CD4-positive, CD25-positive, alpha-beta regulatory T cell (primary cell): ENCODE results near the gene ISL2. TPM values are rescaled to one million over a fixed set of nuclear protein-coding genes. Genes with fewer than 3 reads are reported as not detected.

Experiments
- ATAC-seq, 2 donors: fragments of 150-1000 bp; cut with Tn5 transposase; one replicate each; pipeline ENCODE4 v1.10.0; 2021; ENCODE audit warnings: low read depth in 2 of 2, moderate number of reproducible peaks in 2 of 2, moderate library complexity in 1 of 2
- DNase-seq, 3 donors: peaks; one replicate each; pipeline versions ENCODE4 v3.0.0 to v3.0.0-alpha.2; 2012 to 2022; ENCODE audit warnings: mixed read lengths in 1 of 3
- H3K27ac ChIP-seq: one replicate; pipeline ENCODE4 v1.7.0; 2013; ENCODE audit warnings: mild to moderate bottlenecking, low read length; ENCODE audit not compliant: insufficient read depth, poor library complexity, severe bottlenecking
- H3K27me3 ChIP-seq: one replicate; pipeline ENCODE4 v1.7.0; 2013; ENCODE audit warnings: low read length; ENCODE audit not compliant: control insufficient read depth, insufficient read depth
- H3K36me3 ChIP-seq: one replicate; pipeline ENCODE4 v1.7.0; 2013; ENCODE audit warnings: mild to moderate bottlenecking, low read length, moderate library complexity; ENCODE audit not compliant: control insufficient read depth, insufficient read depth
- H3K4me1 ChIP-seq: 2 replicates; pipeline ENCODE4 v1.7.0; 2013; ENCODE audit warnings: mild to moderate bottlenecking, low read length; ENCODE audit not compliant: insufficient read depth, control insufficient read depth, poor library complexity, severe bottlenecking
- H3K4me3 ChIP-seq: one replicate; pipeline ENCODE4 v1.7.0; 2013; ENCODE audit warnings: low read depth, mild to moderate bottlenecking, low read length, moderate library complexity
- H3K9me3 ChIP-seq, 2 experiments: 1 replicate in 1 of 2; 2 replicates in 1 of 2; pipeline ENCODE4 v1.7.0; 2013; ENCODE audit warnings: low read length in 2 of 2, mild to moderate bottlenecking in 1 of 2, moderate library complexity in 1 of 2; ENCODE audit not compliant: control insufficient read depth in 2 of 2
- H3K27ac Mint-ChIP-seq, 3 donors: one replicate each; pipeline ENCODE4 v1.8.0; 2020 to 2022; ENCODE audit warnings: mild to moderate bottlenecking in 3 of 3, mixed read lengths in 3 of 3, moderate library complexity in 2 of 3
- H3K27me3 Mint-ChIP-seq: one replicate; pipeline ENCODE4 v1.8.0; 2022; ENCODE audit warnings: mild to moderate bottlenecking, mixed read lengths
- H3K36me3 Mint-ChIP-seq: one replicate; pipeline ENCODE4 v1.8.0; 2020; ENCODE audit warnings: mixed read lengths
- H3K4me1 Mint-ChIP-seq, 4 donors: one replicate each; pipeline ENCODE4 v1.8.0; 2020 to 2022; ENCODE audit warnings: mixed read lengths in 4 of 4, mild to moderate bottlenecking in 1 of 4
- H3K4me3 Mint-ChIP-seq, 4 donors: one replicate each; pipeline ENCODE4 v1.8.0; 2020 to 2022; ENCODE audit warnings: mild to moderate bottlenecking in 4 of 4, mixed read lengths in 4 of 4, moderate library complexity in 3 of 4
- H3K9me3 Mint-ChIP-seq, 7 donors: one replicate each; pipeline ENCODE4 v1.8.0; 2020 to 2022; ENCODE audit warnings: mixed read lengths in 7 of 7, mild to moderate bottlenecking in 3 of 7, moderate library complexity in 2 of 7
- polyA plus RNA-seq, 4 donors: library from polyadenylated mRNA; unstranded; fragments of 300-500 nt; fragmentation: Illumina TruSeq; gene quantifications; one replicate each; pipeline ENCODE4 v1.2.3, GENCODE V29; 2021
- total RNA-seq: library from RNA; stranded (reverse); gene quantifications from one replicate; pipeline ENCODE4 v1.2.3, GENCODE V29; 2022

The ISL2 gene
- total and polyA plus RNA-seq, 5 donors from 2014 or later = 1.4 TPM; not detected in 4

GRCh38 chr15:76328958-76329357 lies 7.6 kb upstream of the ISL2 start:
- H3K4me1 Mint-ChIP-seq = peaks cover 0 to under 1% (median 0%) of the 10 kb centered on the region in 4 donors
- peak overlapping the region in 1 of 4 donors; percentile 66 for H3K4me3 Mint-ChIP-seq
- DNase-seq (no peak), ATAC-seq (no peak)
- Histone ChIP-seq H3K4me1 (no peaks in the 10 kb centered on the region), H3K36me3 (no peaks in the 10 kb centered on the region), H3K4me3 (no peak overlapping the region), H3K27me3 (peaks cover 36% of the 10 kb centered on the region), H3K27ac (no peak overlapping the region), H3K9me3 (no peaks in the 10 kb centered on the region)
- no peaks in the 10 kb centered on the region for H3K36me3 Mint-ChIP-seq
- peaks cover 0 to 8% (median 0%) of the 10 kb centered on the region in 7 donors for H3K9me3 Mint-ChIP-seq
- H3K27me3 Mint-ChIP-seq = peaks cover 83% of the 10 kb centered on the region
- no peak overlapping the region for H3K27ac Mint-ChIP-seq

- Mint-ChIP-seq H3K27me3 (peaks cover 84% of the 10 kb centered on the region), H3K4me3 (no peak overlapping the region), H3K27ac (no peak overlapping the region), H3K36me3 (no peaks in the 10 kb centered on the region), H3K9me3 (peaks cover 0 to 8% (median 0%) of the 10 kb centered on the region in 7 donors), H3K4me1 (peaks cover 0 to 3% (median 2%) of the 10 kb centered on the region in 4 donors)
- Histone ChIP-seq H3K36me3 (no peaks in the 10 kb centered on the region), H3K27me3 (peaks cover 31% of the 10 kb centered on the region), H3K27ac (no peak overlapping the region), H3K4me3 (no peak overlapping the region), H3K4me1 (peaks cover 2% of the 10 kb centered on the region), H3K9me3 (no peaks in the 10 kb centered on the region)
- no peak for ATAC-seq
- no peak for DNase-seq
These were observed 6.4 kb upstream of the ISL2 start for GRCh38 chr15:76330080-76330680.

GRCh38 chr15:76332796-76333195 lies 3.8 kb upstream of the ISL2 start:
- Mint-ChIP-seq H3K36me3 (no peaks in the 10 kb centered on the region), H3K27me3 (peaks cover 91% of the 10 kb centered on the region), H3K27ac (no peak overlapping the region), H3K4me1 (peaks cover 8 to 28% (median 22%) of the 10 kb centered on the region in 4 donors), H3K4me3 (peak overlapping the region in 1 of 4 donors; percentile 21), H3K9me3 (peaks cover 0 to 10% (median 0%) of the 10 kb centered on the region in 7 donors)
- no peak overlapping the region for H3K4me3 ChIP-seq
- peaks cover 29% of the 10 kb centered on the region for H3K4me1 ChIP-seq
- H3K27ac ChIP-seq = no peak overlapping the region
- H3K36me3 ChIP-seq = no peaks in the 10 kb centered on the region
- peaks cover 32% of the 10 kb centered on the region for H3K27me3 ChIP-seq
- no peak for DNase-seq
- no peaks in the 10 kb centered on the region for H3K9me3 ChIP-seq
- no peak for ATAC-seq

GRCh38 chr15:76333309-76333708 lies 3.3 kb upstream of the ISL2 start:
- peaks cover 0 to 10% (median 0%) of the 10 kb centered on the region in 7 donors for H3K9me3 Mint-ChIP-seq
- peaks cover 8 to 28% (median 23%) of the 10 kb centered on the region in 4 donors for H3K4me1 Mint-ChIP-seq
- Histone ChIP-seq H3K4me1 (peaks cover 34% of the 10 kb centered on the region), H3K27ac (no peak overlapping the region), H3K9me3 (no peaks in the 10 kb centered on the region), H3K27me3 (peaks cover 31% of the 10 kb centered on the region), H3K4me3 (no peak overlapping the region), H3K36me3 (no peaks in the 10 kb centered on the region)
- peak overlapping the region in 1 of 4 donors; percentile 26 for H3K4me3 Mint-ChIP-seq
- peaks cover 87% of the 10 kb centered on the region for H3K27me3 Mint-ChIP-seq
- H3K36me3 Mint-ChIP-seq = no peaks in the 10 kb centered on the region
- no peak overlapping the region for H3K27ac Mint-ChIP-seq
- DNase-seq (no peak), ATAC-seq (no peak)

- peaks cover 8 to 34% (median 28%) of the 10 kb centered on the region in 4 donors for H3K4me1 Mint-ChIP-seq
- ATAC-seq (no peak), DNase-seq (no peak)
- no peak overlapping the region for H3K27ac Mint-ChIP-seq
- H3K9me3 Mint-ChIP-seq = peaks cover 0 to 10% (median 0%) of the 10 kb centered on the region in 7 donors
- Histone ChIP-seq H3K4me3 (no peak overlapping the region), H3K27ac (no peak overlapping the region), H3K36me3 (no peaks in the 10 kb centered on the region), H3K27me3 (peaks cover 36% of the 10 kb centered on the region), H3K4me1 (peaks cover 39% of the 10 kb centered on the region), H3K9me3 (no peaks in the 10 kb centered on the region)
- H3K4me3 Mint-ChIP-seq = peak overlapping the region in 2 of 4 donors; percentile 26 to 68
- no peaks in the 10 kb centered on the region for H3K36me3 Mint-ChIP-seq
- H3K27me3 Mint-ChIP-seq = peaks cover 88% of the 10 kb centered on the region
These were observed 2.7 kb upstream of the ISL2 start for GRCh38 chr15:76333720-76334437.

- Mint-ChIP-seq H3K9me3 (peaks cover 0 to 6% (median 0%) of the 10 kb centered on the region in 7 donors), H3K27ac (peak overlapping the region in 1 of 3 donors; percentile 43), H3K4me1 (peaks cover 8 to 42% (median 32%) of the 10 kb centered on the region in 4 donors), H3K4me3 (peak overlapping the region; percentile 72 to 96 (median 82)), H3K27me3 (peaks cover 90% of the 10 kb centered on the region), H3K36me3 (no peaks in the 10 kb centered on the region)
- no peak for ATAC-seq
- peaks cover 45% of the 10 kb centered on the region for H3K4me1 ChIP-seq
- peaks cover 38% of the 10 kb centered on the region for H3K27me3 ChIP-seq
- no peak for DNase-seq
- H3K9me3 ChIP-seq = no peaks in the 10 kb centered on the region
- no peak overlapping the region for H3K4me3 ChIP-seq
- no peak overlapping the region for H3K27ac ChIP-seq
- H3K36me3 ChIP-seq = no peaks in the 10 kb centered on the region
These were observed 1.9 kb upstream of the ISL2 start for GRCh38 chr15:76334438-76335306.
